Measurements from ENCODE around the gene MYL6B. TPM values are rescaled to one million over a fixed set of nuclear protein-coding genes. Genes with fewer than 3 reads are reported as not detected.
A peak's percentile ranks its signal among the peaks of the same experiment; 100 is the strongest.
"Not testable (repeated sequence)": the region's sequence is repeated elsewhere in the genome, so short reads cannot be mapped to it uniquely, and the experiment has no call there.

MYL6B gene
- total RNA-seq, 3 donors from 2014 or later = 29.6 to 52.8 (median 43.2) TPM

DNA sequence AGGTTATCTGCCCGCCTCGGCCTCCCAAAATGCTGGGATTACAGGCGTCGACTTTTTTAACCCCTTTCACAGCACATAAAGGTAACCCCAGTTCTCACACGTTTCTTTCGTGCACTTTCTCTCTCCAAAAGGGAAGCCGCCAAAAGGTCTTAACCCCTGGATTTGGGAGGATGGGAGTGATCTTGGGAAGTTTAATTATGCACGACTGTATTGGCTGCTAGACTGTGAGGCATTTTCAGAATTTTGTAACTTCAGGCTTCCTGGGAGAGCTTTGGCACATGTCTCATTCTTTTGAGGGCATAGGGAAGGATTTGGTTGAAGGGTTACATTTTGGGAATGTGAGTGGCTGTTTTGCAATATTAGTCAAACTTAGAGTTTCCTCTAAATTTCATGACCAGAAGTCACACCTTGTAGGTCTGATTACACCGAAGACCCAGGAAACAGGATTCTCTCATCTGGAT is 38.3 kb downstream of the MYL6B start:
- Histone ChIP-seq H3K4me1 (peaks cover 0 to 13% of the 10 kb centered on the region in 2 donors), H3K27ac (peak overlapping the region; percentile 93 to 96), H3K9me3 (no peaks in the 10 kb centered on the region), H3K27me3 (no peaks in the 10 kb centered on the region), H3K4me3 (peak overlapping the region; percentile 78 to 94 (median 92)), H3K36me3 (no peaks in the 10 kb centered on the region)
- intact Hi-C loops (cut with DNase I; ENCODE audit: low total_unique reads) = loop anchor here (1.0 to 2.0 kb wide), 2 partner anchors 18 to 34 kb away; partner anchors contain the start of gene NABP2
- TF ChIP-seq POLR2A (IDR thresholded peaks at IDR 0.05) (no peak), POLR2AphosphoS5 (IDR thresholded peaks at IDR 0.05) (no peak)
- TF ChIP-seq, protein P1, sequence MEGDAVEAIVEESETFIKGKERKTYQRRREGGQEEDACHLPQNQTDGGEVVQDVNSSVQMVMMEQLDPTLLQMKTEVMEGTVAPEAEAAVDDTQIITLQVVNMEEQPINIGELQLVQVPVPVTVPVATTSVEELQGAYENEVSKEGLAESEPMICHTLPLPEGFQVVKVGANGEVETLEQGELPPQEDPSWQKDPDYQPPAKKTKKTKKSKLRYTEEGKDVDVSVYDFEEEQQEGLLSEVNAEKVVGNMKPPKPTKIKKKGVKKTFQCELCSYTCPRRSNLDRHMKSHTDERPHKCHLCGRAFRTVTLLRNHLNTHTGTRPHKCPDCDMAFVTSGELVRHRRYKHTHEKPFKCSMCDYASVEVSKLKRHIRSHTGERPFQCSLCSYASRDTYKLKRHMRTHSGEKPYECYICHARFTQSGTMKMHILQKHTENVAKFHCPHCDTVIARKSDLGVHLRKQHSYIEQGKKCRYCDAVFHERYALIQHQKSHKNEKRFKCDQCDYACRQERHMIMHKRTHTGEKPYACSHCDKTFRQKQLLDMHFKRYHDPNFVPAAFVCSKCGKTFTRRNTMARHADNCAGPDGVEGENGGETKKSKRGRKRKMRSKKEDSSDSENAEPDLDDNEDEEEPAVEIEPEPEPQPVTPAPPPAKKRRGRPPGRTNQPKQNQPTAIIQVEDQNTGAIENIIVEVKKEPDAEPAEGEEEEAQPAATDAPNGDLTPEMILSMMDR (IDR thresholded peaks at IDR 0.05) = no peak
- no peak for DNase-seq (ENCODE audit: low spot score in 2 of 2)

DNA sequence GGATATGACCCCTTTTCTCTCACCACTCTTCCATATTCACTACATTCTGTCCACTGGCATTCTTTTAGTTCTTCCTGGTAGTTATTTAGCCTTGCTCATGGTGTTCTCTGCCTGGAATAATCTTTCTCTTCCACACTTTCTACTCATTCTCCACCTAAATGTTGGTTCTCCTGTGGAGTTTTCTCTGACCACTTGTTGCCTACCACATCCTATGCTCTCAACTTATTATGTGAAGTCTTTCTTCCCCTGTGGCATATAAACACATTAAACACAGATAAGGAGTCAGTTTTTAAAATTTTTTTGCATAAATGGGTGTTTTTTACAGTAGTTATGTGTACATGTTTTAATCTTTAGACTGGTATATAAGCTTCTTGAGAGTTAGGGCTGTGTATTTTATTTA is 40.2 kb downstream of the MYL6B start:
- no peak for DNase-seq (ENCODE audit: low spot score in 2 of 2)
- intact Hi-C loops (cut with DNase I; ENCODE audit: low total_unique reads) = no loop called here
- Histone ChIP-seq H3K36me3 (no peaks in the 10 kb centered on the region), H3K4me3 (no peak overlapping the region), H3K27ac (no peak overlapping the region), H3K9me3 (no peaks in the 10 kb centered on the region), H3K4me1 (peaks cover 0 to 8% of the 10 kb centered on the region in 2 donors), H3K27me3 (no peaks in the 10 kb centered on the region)
- TF ChIP-seq POLR2A (IDR thresholded peaks at IDR 0.05) = no peak
- TF ChIP-seq, protein P1 (IDR thresholded peaks at IDR 0.05) = no peak
- TF ChIP-seq POLR2AphosphoS5 (IDR thresholded peaks at IDR 0.05) = no peak

DNA sequence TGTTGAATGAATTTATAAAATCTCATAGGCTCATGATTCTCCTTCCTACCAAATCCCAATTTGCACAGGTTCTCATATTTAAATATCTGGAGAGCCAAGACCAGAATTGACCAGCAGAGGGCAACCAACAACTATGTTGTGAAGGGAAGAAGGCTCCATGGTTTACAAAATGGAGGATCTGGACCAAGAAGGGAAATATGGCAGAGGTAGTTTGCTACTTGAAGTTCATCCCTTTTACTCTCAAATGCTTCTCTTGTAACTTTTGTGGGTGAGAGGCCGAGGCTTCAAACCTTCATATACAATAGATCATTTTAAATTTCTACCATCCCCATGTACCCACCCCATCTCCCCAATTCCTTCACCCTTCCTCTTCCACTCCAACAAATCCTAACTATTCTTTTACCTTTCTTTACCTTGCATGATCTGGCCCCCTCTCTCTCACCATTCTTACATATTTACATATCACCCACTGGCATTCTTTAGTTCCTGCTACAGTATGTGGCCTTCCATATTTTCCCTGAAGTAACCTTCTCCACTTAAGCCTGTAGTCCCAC is 40.7 kb downstream of the MYL6B start:
- Histone ChIP-seq H3K4me1 (peaks cover 0 to 3% of the 10 kb centered on the region in 2 donors), H3K36me3 (no peaks in the 10 kb centered on the region), H3K27ac (no peak overlapping the region), H3K27me3 (no peaks in the 10 kb centered on the region), H3K4me3 (no peak overlapping the region), H3K9me3 (no peaks in the 10 kb centered on the region)
- TF ChIP-seq, protein P1 (IDR thresholded peaks at IDR 0.05) = peak; percentile 76 to 86 (median 80)
- TF ChIP-seq POLR2AphosphoS5 (IDR thresholded peaks at IDR 0.05) = peak in 1 of 3 donors; percentile 21
- no peak for TF ChIP-seq POLR2A (IDR thresholded peaks at IDR 0.05)
- intact Hi-C loops (cut with DNase I; ENCODE audit: low total_unique reads) = no loop called here
- peak in 1 of 2 donors; percentile 72 for DNase-seq (ENCODE audit: low spot score in 2 of 2)

DNA sequence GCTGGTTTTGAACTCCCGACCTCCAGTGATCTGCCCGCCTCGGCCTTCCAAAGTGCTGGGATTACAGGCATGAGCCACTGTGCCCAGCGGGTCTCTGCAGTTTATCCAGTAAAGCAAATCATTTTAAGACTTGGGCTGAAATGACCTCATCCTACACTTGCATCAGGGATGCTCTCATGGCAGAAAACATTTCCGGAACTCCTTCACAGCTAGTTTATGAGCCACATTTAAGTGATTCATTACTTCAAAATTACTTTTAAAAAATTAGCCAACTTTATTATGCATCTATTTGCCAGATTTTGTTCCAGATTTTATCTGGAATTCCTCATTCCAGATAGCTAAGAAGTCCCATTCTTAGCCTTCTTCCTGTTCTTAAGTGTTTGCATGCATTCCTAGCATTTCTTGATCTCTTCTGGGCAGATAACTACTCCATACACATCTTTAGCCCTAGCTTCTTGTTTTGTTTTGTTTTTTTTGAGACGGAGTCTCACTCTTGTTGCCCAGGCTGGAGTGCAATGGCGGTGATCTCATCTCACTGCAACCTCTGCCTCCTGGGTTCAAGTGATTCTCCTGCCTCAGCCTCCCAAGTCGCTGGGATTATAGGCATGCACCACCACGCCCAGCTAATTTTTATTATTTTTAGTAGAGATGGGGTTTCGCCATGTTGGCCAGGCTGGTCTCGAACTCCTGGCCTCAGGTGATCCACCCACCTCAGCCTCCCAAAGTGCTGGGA is 44.6 kb downstream of the MYL6B start:
- intact Hi-C loops (cut with DNase I; ENCODE audit: low total_unique reads); H3K9me3 ChIP-seq; H3K4me1 ChIP-seq; H3K36me3 ChIP-seq; H3K27me3 ChIP-seq; DNase-seq (ENCODE audit: low spot score in 2 of 2); H3K4me3 ChIP-seq: not testable (repeated sequence)
- peak overlapping the region in 1 of 2 donors; percentile 26 for H3K27ac ChIP-seq

DNA sequence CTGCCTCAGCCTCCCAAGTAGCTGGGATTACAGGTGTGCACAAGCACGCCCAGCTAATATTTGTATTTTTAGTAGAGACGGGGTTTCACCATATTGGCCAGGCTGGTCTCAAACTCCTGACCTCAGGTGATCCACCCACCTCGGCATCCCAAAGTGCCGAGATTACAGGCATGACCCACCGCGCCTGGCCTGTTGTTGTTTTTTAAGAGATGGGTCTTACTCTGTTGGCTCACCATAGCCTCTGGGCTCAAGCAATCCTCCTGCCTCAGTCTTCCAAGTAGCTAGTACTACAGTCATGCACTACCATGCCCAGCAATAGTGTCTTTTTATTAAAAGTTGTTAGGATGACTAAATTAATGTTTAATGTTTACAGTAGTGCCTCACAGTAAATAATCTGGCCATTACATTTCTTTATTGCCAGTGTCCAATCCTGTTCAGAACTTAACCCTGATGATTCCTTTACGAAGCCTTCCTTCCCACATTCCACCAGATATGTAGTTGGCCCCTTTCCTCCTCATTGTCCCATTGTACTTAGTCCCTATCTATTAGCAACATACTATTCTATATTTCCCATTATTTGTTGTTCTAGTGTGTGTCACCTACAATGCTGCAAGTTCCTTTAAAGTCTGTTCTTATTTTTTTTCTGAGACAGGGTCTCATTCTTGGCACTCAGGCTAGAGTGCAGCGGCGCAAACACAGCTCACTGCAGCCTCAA is 45.7 kb downstream of the MYL6B start:
- Histone ChIP-seq H3K9me3 (no peaks in the 10 kb centered on the region), H3K4me3 (no peak overlapping the region), H3K27ac (no peak overlapping the region), H3K36me3 (no peaks in the 10 kb centered on the region), H3K4me1 (no peaks in the 10 kb centered on the region), H3K27me3 (no peaks in the 10 kb centered on the region)
- no peak for DNase-seq (ENCODE audit: low spot score in 2 of 2)
- TF ChIP-seq, protein P1 (IDR thresholded peaks at IDR 0.05) = no peak
- TF ChIP-seq POLR2AphosphoS5 (IDR thresholded peaks at IDR 0.05) = no peak
- no peak for TF ChIP-seq POLR2A (IDR thresholded peaks at IDR 0.05)
- intact Hi-C loops (cut with DNase I; ENCODE audit: low total_unique reads) = no loop called here

Measured in breast epithelium (tissue), 4 donors.